B cell (primary cell): ENCODE measurements around the gene AGPAT3. TPM values are rescaled to one million over a fixed set of nuclear protein-coding genes. Genes with fewer than 3 reads are reported as not detected.

Experiments
- ATAC-seq: fragments of 200-7000 bp; cut with Tn5 transposase; one replicate; pipeline ENCODE4 v1.10.0; 2021; ENCODE audit warnings: low read depth, mild to moderate bottlenecking, moderate number of reproducible peaks, moderate library complexity
- CTCF ChIA-PET: fragments of 350-600 bp; sonication (Branson Sonifier 250); formaldehyde crosslinking; loops from one replicate; lab custom pipeline; 2021; ENCODE audit warnings: antibody characterized with exemption, inconsistent platforms; lab: Charles Lee
- POLR2A ChIA-PET: fragments of 350-600 bp; sonication (Branson Sonifier 250); formaldehyde crosslinking; loops from one replicate; lab custom pipeline; 2021; ENCODE audit warnings: antibody characterized with exemption; lab: Charles Lee
- DNase-seq: peaks from one replicate; pipeline ENCODE4 v3.0.0; 2013
- H2AFZ ChIP-seq: 2 replicates; pipeline ENCODE4 v1.6.1; 2012; ENCODE audit warnings: mild to moderate bottlenecking, low read depth, low read length; ENCODE audit not compliant: insufficient read depth, poor library complexity, severe bottlenecking
- H3K27ac ChIP-seq, 2 donors: 1 replicate in 1 of 2; 2 replicates in 1 of 2; pipeline ENCODE4 v1.5.1; 2012 to 2013; ENCODE audit warnings: low read length in 2 of 2, mild to moderate bottlenecking in 2 of 2, moderate library complexity in 1 of 2
- H3K27me3 ChIP-seq, 4 experiments: fragments of 200-600 bp in 1 of 4; sonication (generic) in 1 of 4; replicated peaks in 1 of 4; 1 replicate in 2 of 4; 2 replicates in 2 of 4; pipeline versions ENCODE4 v1.6.1 to v1.7.0; 2013 to 2016; ENCODE audit warnings: low read length in 3 of 4, mild to moderate bottlenecking in 2 of 4, mixed read lengths in 1 of 4, moderate library complexity in 1 of 4; ENCODE audit not compliant: insufficient read depth in 4 of 4, control insufficient read depth in 3 of 4; ENCODE audit errors: control extremely low read depth in 1 of 4
- H3K36me3 ChIP-seq, 2 experiments: replicated peaks in 1 of 2; 1 replicate in 1 of 2; 2 replicates in 1 of 2; pipeline versions ENCODE4 v1.6.1 to v1.7.1; 2013; ENCODE audit warnings: low read length in 1 of 2; ENCODE audit not compliant: insufficient read depth in 2 of 2, control insufficient read depth in 1 of 2; ENCODE audit errors: control extremely low read depth in 1 of 2, extremely low read depth in 1 of 2
- H3K4me1 ChIP-seq, 2 donors: fragments of 200-600 bp in 1 of 2; sonication (generic) in 1 of 2; 1 replicate in 1 of 2; 2 replicates in 1 of 2; pipeline versions ENCODE4 v1.5.1 to v1.6.1; 2013 to 2017; ENCODE audit warnings: low read length in 2 of 2; ENCODE audit not compliant: control insufficient read depth in 2 of 2, insufficient read depth in 2 of 2
- H3K4me2 ChIP-seq: replicated peaks from 2 replicates; pipeline ENCODE3; 2012; ENCODE audit warnings: mild to moderate bottlenecking, low read depth, low read length; ENCODE audit not compliant: poor library complexity, severe bottlenecking
- H3K4me3 ChIP-seq, 5 experiments: fragments of 200-600 bp in 1 of 5; sonication (generic) in 1 of 5; 1 replicate in 3 of 5; 2 replicates in 2 of 5; pipeline versions ENCODE4 v1.5.1 to v1.7.0; 2011 to 2016; ENCODE audit warnings: low read length in 4 of 5, mild to moderate bottlenecking in 4 of 5, low read depth in 2 of 5, control low read depth in 1 of 5, moderate library complexity in 1 of 5; ENCODE audit not compliant: insufficient read depth in 1 of 5; ENCODE audit errors: control extremely low read depth in 1 of 5, extremely low read depth in 1 of 5
- H3K79me2 ChIP-seq: fragments of 200-600 bp; sonication (generic); one replicate; pipeline ENCODE4 v1.6.0; 2016; ENCODE audit warnings: low read length; ENCODE audit not compliant: control insufficient read depth, insufficient read depth
- H3K9ac ChIP-seq: fragments of 200-600 bp; sonication (generic); 2 replicates; pipeline ENCODE4 v1.6.1; 2017; ENCODE audit warnings: mild to moderate bottlenecking, low read length, moderate library complexity
- H3K9me3 ChIP-seq, 3 donors: one replicate each; pipeline versions ENCODE4 v1.6.1 to v1.7.1; 2013; ENCODE audit warnings: low read length in 2 of 3; ENCODE audit not compliant: control insufficient read depth in 2 of 3, insufficient read depth in 1 of 3; ENCODE audit errors: control extremely low read depth in 1 of 3
- H4K20me1 ChIP-seq: 2 replicates; pipeline ENCODE4 v1.6.0; 2012; ENCODE audit warnings: mild to moderate bottlenecking, low read length; ENCODE audit not compliant: insufficient read depth, control insufficient read depth, poor library complexity, severe bottlenecking
- H3K27ac Mint-ChIP-seq: one replicate; pipeline ENCODE4 v1.8.0; 2021; ENCODE audit warnings: mixed read lengths
- H3K27me3 Mint-ChIP-seq: one replicate; pipeline ENCODE4 v1.8.0; 2021; ENCODE audit warnings: mixed read lengths
- H3K4me1 Mint-ChIP-seq: one replicate; pipeline ENCODE4 v1.8.0; 2021; ENCODE audit warnings: mixed read lengths
- H3K4me3 Mint-ChIP-seq: one replicate; pipeline ENCODE4 v1.8.0; 2021; ENCODE audit warnings: mixed read lengths
- H3K9me3 Mint-ChIP-seq: one replicate; pipeline ENCODE4 v1.8.0; 2022; ENCODE audit warnings: mixed read lengths; ENCODE audit not compliant: insufficient read depth
- EZH2 ChIP-seq: IDR thresholded peaks from 2 replicates; pipeline ENCODE4 v1.6.1; 2012; ENCODE audit warnings: borderline replicate concordance, low read depth, mild to moderate bottlenecking, moderate library complexity, low read length; ENCODE audit not compliant: insufficient read depth, poor library complexity, severe bottlenecking
- WGBS: methylation state at CpG from one replicate; pipeline ENCODE4 v1.1.5; 2013; ENCODE audit warnings: missing lambda C conversion rate; ENCODE audit not compliant: insufficient coverage; 5-methylcytosine and 5-hydroxymethylcytosine counted together
- intact Hi-C: fragments of 100-400 bp; cut with micrococcal nuclease; formaldehyde crosslinking; loops from one replicate; pipeline ENCODE4 v1.10.0; 2022
- polyA plus RNA-seq: library from polyadenylated mRNA; depleted of rRNA; stranded (reverse); fragments of >200 nt; gene quantifications from 2 replicates; pipeline ENCODE4 v1.2.3, GENCODE V29; 2012
- total RNA-seq, 2 donors: library from RNA; stranded (reverse); fragments of 120-200 nt in 1 of 2; gene quantifications; 1 replicate in 1 of 2; 2 replicates in 1 of 2; pipeline versions ENCODE4 v1.2.3 to v1.2.4, GENCODE V29; 2013 to 2022
- TF ChIP-seq, protein P1 (sequence below): fragments of 200-600 bp; IDR thresholded peaks from one replicate; pipeline ENCODE4 v1.8.0; 2022; ENCODE audit warnings: antibody characterized with exemption, mild to moderate bottlenecking

Gene AGPAT3
- total and polyA plus RNA-seq, 2 donors (not counting 1 experiment from before 2014, with no cell fraction given), result 14.3 to 49.3 TPM

DNA sequence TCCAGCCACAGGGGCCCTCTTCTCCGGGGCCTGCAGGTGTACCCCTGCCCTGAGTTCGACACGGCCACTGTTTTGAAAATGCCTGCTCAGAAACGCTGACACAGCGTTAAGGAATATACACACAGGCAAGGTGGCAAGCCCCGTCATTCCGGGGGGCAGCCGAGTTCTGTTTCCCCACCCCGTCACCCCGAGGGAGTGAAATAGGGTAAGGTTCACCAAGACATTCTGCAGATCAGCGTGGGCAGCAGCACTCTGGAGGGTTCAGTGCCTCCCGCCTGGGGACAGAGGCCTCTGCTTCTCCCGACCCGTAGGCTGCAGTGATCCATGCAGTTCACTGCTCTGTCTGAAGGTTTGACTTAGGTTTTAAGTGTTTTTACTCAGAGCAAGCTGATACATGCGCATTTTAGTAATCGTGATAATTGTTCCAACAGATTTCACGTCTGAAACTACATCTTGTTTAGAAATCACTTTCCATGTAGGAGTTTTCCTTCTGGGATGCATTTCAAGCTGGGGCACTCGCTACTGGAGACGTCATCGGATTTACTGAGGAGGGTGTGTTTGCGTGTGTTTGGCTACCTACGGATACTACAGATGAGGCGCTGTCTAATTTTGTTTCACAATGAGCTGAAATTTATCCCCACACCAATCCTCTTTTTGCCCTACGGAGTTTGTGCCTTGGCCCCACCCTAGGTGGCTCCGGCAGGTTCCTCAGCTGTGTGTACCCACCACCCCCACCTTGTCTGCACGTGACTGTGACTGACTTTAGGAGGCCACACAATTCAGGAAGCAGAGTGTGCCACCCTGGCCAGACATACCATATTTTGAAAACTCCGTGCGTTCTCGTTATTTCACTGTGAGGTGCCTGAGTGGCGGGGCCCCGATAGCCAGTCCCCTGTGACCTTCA, 63.5 kb downstream of the AGPAT3 start:
- H3K9me3 Mint-ChIP-seq, result no peaks in the 10 kb centered on the region
- no peak for DNase-seq
- WGBS, result 97% methylated on average over 25 of the region's 31 CpGs
- Histone ChIP-seq H3K4me1 (no peaks in the 10 kb centered on the region), H3K9ac (no peak overlapping the region), H4K20me1 (peaks cover 79% of the 10 kb centered on the region), H3K4me2 (no peak overlapping the region), H3K9me3 (no peaks in the 10 kb centered on the region), H3K27ac (no peak overlapping the region), H3K4me3 (no peak overlapping the region), H2AFZ (no peak overlapping the region), H3K27me3 (no peaks in the 10 kb centered on the region), H3K36me3 (peaks cover 4 to 12% of the 10 kb centered on the region in 2 experiments), H3K79me2 (peaks cover 45% of the 10 kb centered on the region)
- H3K4me1 Mint-ChIP-seq, result peaks cover 13% of the 10 kb centered on the region
- ChIA-PET POLR2A (no interaction called here), CTCF (interaction anchor here (1.0 kb wide), 1 partner anchor 110 kb away, joined by 3 read pairs; no protein-coding TSS in a partner anchor)
- H3K27me3 Mint-ChIP-seq, result no peaks in the 10 kb centered on the region
- H3K4me3 Mint-ChIP-seq, result no peak overlapping the region
- TF ChIP-seq, protein P1, sequence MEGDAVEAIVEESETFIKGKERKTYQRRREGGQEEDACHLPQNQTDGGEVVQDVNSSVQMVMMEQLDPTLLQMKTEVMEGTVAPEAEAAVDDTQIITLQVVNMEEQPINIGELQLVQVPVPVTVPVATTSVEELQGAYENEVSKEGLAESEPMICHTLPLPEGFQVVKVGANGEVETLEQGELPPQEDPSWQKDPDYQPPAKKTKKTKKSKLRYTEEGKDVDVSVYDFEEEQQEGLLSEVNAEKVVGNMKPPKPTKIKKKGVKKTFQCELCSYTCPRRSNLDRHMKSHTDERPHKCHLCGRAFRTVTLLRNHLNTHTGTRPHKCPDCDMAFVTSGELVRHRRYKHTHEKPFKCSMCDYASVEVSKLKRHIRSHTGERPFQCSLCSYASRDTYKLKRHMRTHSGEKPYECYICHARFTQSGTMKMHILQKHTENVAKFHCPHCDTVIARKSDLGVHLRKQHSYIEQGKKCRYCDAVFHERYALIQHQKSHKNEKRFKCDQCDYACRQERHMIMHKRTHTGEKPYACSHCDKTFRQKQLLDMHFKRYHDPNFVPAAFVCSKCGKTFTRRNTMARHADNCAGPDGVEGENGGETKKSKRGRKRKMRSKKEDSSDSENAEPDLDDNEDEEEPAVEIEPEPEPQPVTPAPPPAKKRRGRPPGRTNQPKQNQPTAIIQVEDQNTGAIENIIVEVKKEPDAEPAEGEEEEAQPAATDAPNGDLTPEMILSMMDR, result no peak
- intact Hi-C loops, result no loop called here
- H3K27ac Mint-ChIP-seq, result no peak overlapping the region
- ATAC-seq, result no peak

DNA sequence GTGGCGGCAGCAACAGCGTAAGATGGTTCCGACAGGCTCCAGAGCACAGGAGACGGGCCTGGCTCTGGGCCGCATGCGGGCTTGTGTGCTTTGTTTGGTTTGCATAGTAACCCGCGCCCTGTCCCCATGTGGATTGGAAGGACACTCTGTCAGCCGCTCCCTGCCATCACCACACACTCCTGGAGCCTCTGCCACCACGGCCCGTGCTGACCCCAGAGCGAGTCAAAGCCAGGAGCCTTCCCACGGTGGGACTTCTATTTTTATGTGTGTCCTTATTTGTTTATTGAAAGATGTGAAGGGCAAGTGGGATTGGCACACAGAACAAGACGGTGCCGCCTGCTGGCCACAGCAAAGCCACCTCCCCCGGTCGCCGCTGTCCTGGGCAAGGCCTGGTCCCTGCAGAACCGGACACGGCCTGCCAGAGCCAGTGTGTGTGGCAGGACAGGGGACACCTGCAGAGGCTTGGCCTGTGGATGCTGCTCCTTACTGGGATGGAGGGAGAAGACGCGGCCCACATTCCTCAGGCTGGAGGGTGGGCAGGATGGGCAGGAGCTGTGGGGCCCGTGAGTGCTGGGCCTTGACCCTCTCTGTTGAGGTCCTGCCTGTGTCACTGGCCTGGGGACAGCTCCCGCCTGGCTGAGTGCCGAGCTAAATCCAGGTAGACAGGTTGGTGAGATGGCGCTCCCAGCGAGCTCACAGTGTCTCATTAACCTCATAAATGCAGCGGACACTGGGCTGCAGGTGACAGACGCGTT, 64.4 kb downstream of the AGPAT3 start:
- Histone ChIP-seq H3K36me3 (peaks cover 4 to 12% of the 10 kb centered on the region in 2 experiments), H4K20me1 (peaks cover 84% of the 10 kb centered on the region), H3K79me2 (peaks cover 49% of the 10 kb centered on the region), H3K4me2 (no peak overlapping the region), H3K4me1 (no peaks in the 10 kb centered on the region), H3K9ac (no peak overlapping the region), H3K9me3 (no peaks in the 10 kb centered on the region), H2AFZ (no peak overlapping the region), H3K27me3 (no peaks in the 10 kb centered on the region), H3K27ac (no peak overlapping the region), H3K4me3 (no peak overlapping the region)
- no peak for TF ChIP-seq EZH2
- TF ChIP-seq, protein P1, result no peak
- 98% methylated on average over 23 of the region's 30 CpGs for WGBS
- Mint-ChIP-seq H3K27me3 (no peaks in the 10 kb centered on the region), H3K9me3 (no peaks in the 10 kb centered on the region), H3K4me1 (peaks cover 13% of the 10 kb centered on the region), H3K4me3 (no peak overlapping the region), H3K27ac (no peak overlapping the region)
- intact Hi-C loops, result no loop called here
- ChIA-PET CTCF (interaction anchor here (1.0 kb wide), 1 partner anchor 111 kb away, joined by 3 read pairs; no protein-coding TSS in a partner anchor), POLR2A (no interaction called here)
- ATAC-seq (no peak), DNase-seq (no peak)
